SIG-M5 (cell line): ENCODE results near the gene OCA2.

Experiments used
- DNase-seq: peaks from one replicate; lab custom pipeline; 2025; lab: John Stamatoyannopoulos, UW

Gene OCA2

GRCh38 chr15:27939246-27939645, 159.9 kb downstream of the OCA2 start:
- no peak for DNase-seq

- no peak for DNase-seq
Measured at GRCh38 chr15:27937851-27938250, 161.3 kb downstream of the OCA2 start.

GRCh38 chr15:27936164-27936563, 163.0 kb downstream of the OCA2 start:
- no peak for DNase-seq

GRCh38 chr15:27935328-27935727, 163.8 kb downstream of the OCA2 start:
- DNase-seq: no peak

GRCh38 chr15:27934782-27935181, 164.3 kb downstream of the OCA2 start:
- no peak for DNase-seq

GRCh38 chr15:27933562-27933961, 165.6 kb downstream of the OCA2 start:
- no peak for DNase-seq

GRCh38 chr15:27932600-27932999, 166.5 kb downstream of the OCA2 start:
- no peak for DNase-seq

GRCh38 chr15:27928386-27928785, 170.7 kb downstream of the OCA2 start:
- DNase-seq: no peak

- no peak for DNase-seq
Measured at GRCh38 chr15:27912283-27912682, 186.8 kb downstream of the OCA2 start.

GRCh38 chr15:27906802-27907201, 192.3 kb downstream of the OCA2 start:
- no peak for DNase-seq

GRCh38 chr15:27903405-27903804, 195.7 kb downstream of the OCA2 start:
- DNase-seq: no peak

GRCh38 chr15:27902680-27903385, 196.3 kb downstream of the OCA2 start:
- no peak for DNase-seq

- no peak for DNase-seq
Measured at GRCh38 chr15:27899583-27900285, 199.4 kb downstream of the OCA2 start.

GRCh38 chr15:27897481-27897880, 201.6 kb downstream of the OCA2 start:
- DNase-seq: no peak

- DNase-seq: no peak
Measured at GRCh38 chr15:27894645-27895044, 204.5 kb downstream of the OCA2 start.

- DNase-seq: no peak
Measured at GRCh38 chr15:27889258-27889657, 209.9 kb downstream of the OCA2 start.

GRCh38 chr15:27885201-27885600, 213.9 kb downstream of the OCA2 start:
- DNase-seq: no peak

GRCh38 chr15:27884726-27885125, 214.4 kb downstream of the OCA2 start:
- no peak for DNase-seq

GRCh38 chr15:27878841-27879240, 220.3 kb downstream of the OCA2 start:
- DNase-seq: no peak

- DNase-seq: no peak
Measured at GRCh38 chr15:27873828-27874227, 225.3 kb downstream of the OCA2 start.

- DNase-seq: no peak
Measured at GRCh38 chr15:27873039-27873438, 226.1 kb downstream of the OCA2 start.

- no peak for DNase-seq
Measured at GRCh38 chr15:27872355-27872754, 226.8 kb downstream of the OCA2 start.

GRCh38 chr15:27871902-27872260, 227.2 kb downstream of the OCA2 start:
- no peak for DNase-seq
